Liver (tissue), 3 donors: ENCODE results near the gene PEMT.

Experiments
- CTCF ChIP-seq: fragments of 150-350 bp; IDR thresholded peaks from 2 replicates; pipeline ENCODE4 v1.5.1; 2017; ENCODE audit warnings: improper control_type of control experiment, low read depth, low read length; ENCODE audit not compliant: missing input control
- REST ChIP-seq: IDR thresholded peaks from 2 replicates; pipeline ENCODE4 v1.6.1; 2016; ENCODE audit warnings: antibody characterized with exemption, mild to moderate bottlenecking
- SP1 ChIP-seq: IDR thresholded peaks from 2 replicates; pipeline ENCODE4 v1.6.1; 2018; ENCODE audit warnings: antibody characterized with exemption, mild to moderate bottlenecking
- donor health status: healthy.
- donor health status: healthy.

- no peak for TF ChIP-seq CTCF
- TF ChIP-seq SP1, result no peak
- TF ChIP-seq REST, result no peak
These were observed 38.9 kb downstream of the PEMT start for GRCh38 chr17:17552351-17553216.
